Measurements from ENCODE around the gene MAST4. TPM values are rescaled to one million over a fixed set of nuclear protein-coding genes. Genes with fewer than 3 reads are reported as not detected.

MAST4 gene
- total RNA-seq, 1 donor: 23.2 TPM

DNA sequence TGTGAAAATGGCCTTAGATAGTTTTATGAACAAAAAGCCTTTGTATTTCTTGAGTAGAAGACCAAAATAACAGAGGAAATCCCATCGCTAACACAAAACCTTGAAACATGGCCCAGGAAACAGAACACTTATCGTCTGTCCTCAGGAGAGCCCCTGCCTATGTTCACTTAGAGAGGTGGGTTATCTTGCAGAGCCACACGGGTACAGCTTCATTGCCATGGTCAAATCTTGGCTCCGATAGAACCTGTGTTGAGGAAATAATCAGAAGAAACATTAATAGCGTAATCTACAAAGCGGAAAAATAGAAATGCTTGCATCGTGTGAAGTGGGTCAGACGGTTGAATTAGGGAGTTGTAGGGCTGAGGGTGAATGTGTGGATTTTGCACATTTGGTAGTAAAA, 216.1 kb downstream of the MAST4 start:
- no peak for TF ChIP-seq CTCF (IDR thresholded peaks at IDR 0.05; ENCODE audit: insufficient read depth, low read length)
- no peak for DNase-seq (ENCODE audit: low read depth)
- no peak overlapping the region for H3K4me3 ChIP-seq (ENCODE audit: low read depth, low read length)

- no peak overlapping the region for H3K4me3 ChIP-seq (ENCODE audit: low read depth, low read length)
- no peak for TF ChIP-seq CTCF (IDR thresholded peaks at IDR 0.05; ENCODE audit: insufficient read depth, low read length)
Observed at GRCh38 chr5:66813306-66813705, 217.1 kb downstream of the MAST4 start.

GRCh38 chr5:66814146-66814991, 218.2 kb downstream of the MAST4 start:
- TF ChIP-seq CTCF (IDR thresholded peaks at IDR 0.05; ENCODE audit: insufficient read depth, low read length): peak; percentile 82
- H3K4me3 ChIP-seq (ENCODE audit: low read depth, low read length): no peak overlapping the region
- peak; percentile 73 for DNase-seq (ENCODE audit: low read depth)

More at GRCh38 chr5:66813306-66813705, 217.1 kb downstream of the MAST4 start:
- DNase-seq (ENCODE audit: low read depth): no peak

- no peak overlapping the region for H3K4me3 ChIP-seq (ENCODE audit: low read depth, low read length)
- TF ChIP-seq CTCF (IDR thresholded peaks at IDR 0.05; ENCODE audit: insufficient read depth, low read length): no peak
- no peak for DNase-seq (ENCODE audit: low read depth)
Observed at GRCh38 chr5:66818304-66818934, 222.2 kb downstream of the MAST4 start.

GRCh38 chr5:66818935-66819328, 222.7 kb downstream of the MAST4 start:
- TF ChIP-seq CTCF (IDR thresholded peaks at IDR 0.05; ENCODE audit: insufficient read depth, low read length): no peak
- H3K4me3 ChIP-seq (ENCODE audit: low read depth, low read length): no peak overlapping the region
- DNase-seq (ENCODE audit: low read depth): no peak

GRCh38 chr5:66820630-66821207, 224.5 kb downstream of the MAST4 start:
- DNase-seq (ENCODE audit: low read depth): no peak
- TF ChIP-seq CTCF (IDR thresholded peaks at IDR 0.05; ENCODE audit: insufficient read depth, low read length): no peak
- no peak overlapping the region for H3K4me3 ChIP-seq (ENCODE audit: low read depth, low read length)

Data from fibroblast of the aortic adventitia (primary cell).